WTC11 (cell line): ENCODE results near the gene HMGXB4.

Experiments
- CREB1 ChIP-seq: sonication (generic); formaldehyde crosslinking; IDR thresholded peaks from 2 replicates; pipeline ENCODE4 v1.8.0; 2023; ENCODE audit warnings: mild to moderate bottlenecking, missing genetic modification reagents
- MYBL2 ChIP-seq: sonication (generic); formaldehyde crosslinking; IDR thresholded peaks from 2 replicates; pipeline ENCODE4 v1.8.1; 2023; ENCODE audit warnings: mild to moderate bottlenecking, moderate library complexity, missing genetic modification reagents
- NR2C2 ChIP-seq: sonication (generic); formaldehyde crosslinking; IDR thresholded peaks from 2 replicates; pipeline ENCODE4 v1.8.0; 2022; ENCODE audit warnings: mild to moderate bottlenecking, missing genetic modification reagents
- ZNF232 ChIP-seq: sonication (generic); formaldehyde crosslinking; IDR thresholded peaks from 2 replicates; pipeline ENCODE4 v1.8.0; 2022; ENCODE audit warnings: mild to moderate bottlenecking, missing genetic modification reagents
- TF ChIP-seq, protein P1 (sequence below): fragments of 200-600 bp; IDR thresholded peaks from 2 replicates; pipeline ENCODE4 v1.8.0; 2022; ENCODE audit warnings: antibody characterized with exemption

GRCh38 chr22:35219012-35219411 is 38.3 kb upstream of the HMGXB4 start:
- TF ChIP-seq, protein P1, sequence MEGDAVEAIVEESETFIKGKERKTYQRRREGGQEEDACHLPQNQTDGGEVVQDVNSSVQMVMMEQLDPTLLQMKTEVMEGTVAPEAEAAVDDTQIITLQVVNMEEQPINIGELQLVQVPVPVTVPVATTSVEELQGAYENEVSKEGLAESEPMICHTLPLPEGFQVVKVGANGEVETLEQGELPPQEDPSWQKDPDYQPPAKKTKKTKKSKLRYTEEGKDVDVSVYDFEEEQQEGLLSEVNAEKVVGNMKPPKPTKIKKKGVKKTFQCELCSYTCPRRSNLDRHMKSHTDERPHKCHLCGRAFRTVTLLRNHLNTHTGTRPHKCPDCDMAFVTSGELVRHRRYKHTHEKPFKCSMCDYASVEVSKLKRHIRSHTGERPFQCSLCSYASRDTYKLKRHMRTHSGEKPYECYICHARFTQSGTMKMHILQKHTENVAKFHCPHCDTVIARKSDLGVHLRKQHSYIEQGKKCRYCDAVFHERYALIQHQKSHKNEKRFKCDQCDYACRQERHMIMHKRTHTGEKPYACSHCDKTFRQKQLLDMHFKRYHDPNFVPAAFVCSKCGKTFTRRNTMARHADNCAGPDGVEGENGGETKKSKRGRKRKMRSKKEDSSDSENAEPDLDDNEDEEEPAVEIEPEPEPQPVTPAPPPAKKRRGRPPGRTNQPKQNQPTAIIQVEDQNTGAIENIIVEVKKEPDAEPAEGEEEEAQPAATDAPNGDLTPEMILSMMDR: no peak
- TF ChIP-seq NR2C2 (CRISPR knock-in tag): no peak
- TF ChIP-seq ZNF232: no peak
- no peak for TF ChIP-seq CREB1 (CRISPR knock-in tag)
- no peak for TF ChIP-seq MYBL2
